GM10847 (cell line): ENCODE results near the gene DGCR2.

Experiments
- POLR2A ChIP-seq: IDR thresholded peaks from 2 replicates; pipeline ENCODE4 v1.6.1; 2011; ENCODE audit not compliant: insufficient read length; ENCODE audit errors: extremely low read depth

DGCR2 gene

GRCh38 chr22:19063581-19064353 is 58.4 kb downstream of the DGCR2 start:
- no peak for TF ChIP-seq POLR2A

- TF ChIP-seq POLR2A = no peak
These were observed 59.3 kb downstream of the DGCR2 start for GRCh38 chr22:19062943-19063308.

GRCh38 chr22:19062139-19062942 is 59.9 kb downstream of the DGCR2 start:
- TF ChIP-seq POLR2A = no peak

GRCh38 chr22:19061471-19062138 is 60.6 kb downstream of the DGCR2 start:
- TF ChIP-seq POLR2A = no peak

- TF ChIP-seq POLR2A = no peak
These were observed 61.7 kb downstream of the DGCR2 start for GRCh38 chr22:19060356-19061009.

GRCh38 chr22:19059481-19060278 is 62.5 kb downstream of the DGCR2 start:
- no peak for TF ChIP-seq POLR2A

GRCh38 chr22:19058713-19059451 is 63.3 kb downstream of the DGCR2 start:
- no peak for TF ChIP-seq POLR2A

- TF ChIP-seq POLR2A = no peak
These were observed 64.2 kb downstream of the DGCR2 start for GRCh38 chr22:19057999-19058491.

GRCh38 chr22:19057539-19057938 is 64.7 kb downstream of the DGCR2 start:
- TF ChIP-seq POLR2A = no peak

- TF ChIP-seq POLR2A = no peak
These were observed 65.2 kb downstream of the DGCR2 start for GRCh38 chr22:19056951-19057401.

GRCh38 chr22:19055801-19056200 is 66.4 kb downstream of the DGCR2 start:
- no peak for TF ChIP-seq POLR2A

GRCh38 chr22:19052941-19053541 is 69.2 kb downstream of the DGCR2 start:
- TF ChIP-seq POLR2A = no peak

GRCh38 chr22:19051381-19052072 is 70.7 kb downstream of the DGCR2 start:
- no peak for TF ChIP-seq POLR2A
